ENCODE data around the gene RBFOX1. TPM values are rescaled to one million over a fixed set of nuclear protein-coding genes. Genes with fewer than 3 reads are reported as not detected.

RBFOX1 gene
- total RNA-seq, 1 experiment from 2014 or later, result not detected

DNA sequence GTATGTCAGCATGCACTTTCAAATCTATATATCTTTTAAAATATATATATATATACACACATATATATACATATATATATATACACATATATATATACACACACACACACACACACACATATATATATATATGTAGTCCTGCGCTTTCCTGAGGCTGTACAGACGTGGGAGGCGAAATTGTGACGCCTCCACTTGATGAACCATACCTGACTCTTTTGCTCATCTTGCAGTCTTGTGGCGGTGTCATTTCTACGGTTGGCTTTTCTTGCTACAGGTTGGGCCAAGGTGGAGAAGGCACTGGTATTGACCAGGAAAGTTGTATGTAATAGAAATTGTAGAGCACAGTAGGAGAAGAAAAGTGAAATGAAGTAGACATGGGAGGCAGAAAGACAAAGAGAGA is 88.2 kb downstream of the RBFOX1 start:
- BruUV-seq (replicated peaks), result no TSS peak
- DNase-seq (ENCODE audit: low read depth, low spot score) (no peak), ATAC-seq (no peak)
- Histone ChIP-seq H3K4me1 (ENCODE audit: control insufficient read depth in 1 of 2, insufficient read depth in 2 of 2, low read length in 2 of 2) (no peaks in the 10 kb centered on the region), H2AFZ (ENCODE audit: low read depth, low read length, poor library complexity, severe bottlenecking) (no peak overlapping the region), H3K27ac (ENCODE audit: low read depth, low read length) (no peak overlapping the region), H3K9me2 (ENCODE audit: insufficient read depth) (no peaks in the 10 kb centered on the region), H3K27me3 (ENCODE audit: insufficient read depth, low read length) (no peaks in the 10 kb centered on the region), H3K9me3 (ENCODE audit: control insufficient read depth in 1 of 2, insufficient read depth in 1 of 2, low read depth in 1 of 2, low read length in 2 of 2) (peaks cover 4 to 19% of the 10 kb centered on the region in 2 experiments; a peak in 2 of 4 replicates), H3K4me2 (ENCODE audit: low read length) (no peak overlapping the region), H3K9ac (ENCODE audit: low read length) (no peak overlapping the region), H3K36me3 (ENCODE audit: control insufficient read depth in 1 of 2, insufficient read depth in 2 of 2, low read length in 2 of 2) (no peaks in the 10 kb centered on the region), H4K20me1 (ENCODE audit: insufficient read depth) (no peaks in the 10 kb centered on the region), H3K4me3 (replicated peaks in 1 of 2; ENCODE audit: low read depth in 1 of 2, low read length in 2 of 2) (no peak overlapping the region), H3K79me2 (ENCODE audit: insufficient read depth, low read length) (no peaks in the 10 kb centered on the region)
- ChIA-PET RAD21 (ENCODE audit: low non-redundant PET in 1 of 2, low total read pairs in 2 of 2, uncharacterized antibody in 2 of 2, unreplicated experiment in 2 of 2) (no interaction called here), POLR2A (no interaction called here), CTCF (no interaction called here)
- intact Hi-C loops (cut with micrococcal nuclease), result no loop called here
- TF ChIP-seq FOSL1 (IDR thresholded peaks at IDR 0.05; ENCODE audit: low read depth), result no peak
- no peak for TF ChIP-seq ZNF274 (IDR thresholded peaks at IDR 0.05; ENCODE audit: low read depth, low read length)
- no peak for TF ChIP-seq JUND (IDR thresholded peaks at IDR 0.05)
- TF ChIP-seq SRF (IDR thresholded peaks at IDR 0.05; ENCODE audit: low read depth), result no peak
- TF ChIP-seq YY1 (IDR thresholded peaks at IDR 0.05; ENCODE audit: extremely low read depth, insufficient replicate concordance, low read depth, low read length), result no peak
- no peak for TF ChIP-seq ZBTB33 (IDR thresholded peaks at IDR 0.05; ENCODE audit: extremely low read depth, insufficient replicate concordance, low read length)
- TF ChIP-seq, protein P1, sequence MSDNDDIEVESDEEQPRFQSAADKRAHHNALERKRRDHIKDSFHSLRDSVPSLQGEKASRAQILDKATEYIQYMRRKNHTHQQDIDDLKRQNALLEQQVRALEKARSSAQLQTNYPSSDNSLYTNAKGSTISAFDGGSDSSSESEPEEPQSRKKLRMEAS (IDR thresholded peaks at IDR 0.05), result no peak
- TF ChIP-seq POLR2A (IDR thresholded peaks at IDR 0.05; ENCODE audit: borderline replicate concordance, extremely low read depth, insufficient read depth, insufficient read length), result no peak
- no peak for TF ChIP-seq EZH2phosphoT487 (IDR thresholded peaks at IDR 0.05; ENCODE audit: borderline replicate concordance)
- no peak for TF ChIP-seq CEBPB (IDR thresholded peaks at IDR 0.05; ENCODE audit: low read depth)
- no peak for TF ChIP-seq POLR2AphosphoS5 (IDR thresholded peaks at IDR 0.05; ENCODE audit: low read depth, low read length)
- no peak for TF ChIP-seq REST (IDR thresholded peaks at IDR 0.05; ENCODE audit: low read depth)
- no peak for TF ChIP-seq CBX3 (IDR thresholded peaks at IDR 0.05; ENCODE audit: low read depth)
- no peak for TF ChIP-seq SIN3A (IDR thresholded peaks at IDR 0.05; ENCODE audit: low read depth)
- no peak for TF ChIP-seq ELF1 (IDR thresholded peaks at IDR 0.05; ENCODE audit: borderline replicate concordance, low read depth)
- TF ChIP-seq RAD21 (IDR thresholded peaks at IDR 0.05; ENCODE audit: low read depth), result no peak
